Vagina (tissue), 2 donors: ENCODE measurements around the gene SRPRA. TPM values are rescaled to one million over a fixed set of nuclear protein-coding genes. Genes with fewer than 3 reads are reported as not detected.
A peak's percentile ranks its signal among the peaks of the same experiment; 100 is the strongest.

Experiments
- DNase-seq, 2 donors: peaks; one replicate each; pipeline ENCODE4 v3.0.0-alpha.2; 2017; ENCODE audit errors: extremely low spot score in 2 of 2
- H3K27ac ChIP-seq: fragments of 200-600 bp; sonication (generic); one replicate; pipeline ENCODE4 v1.5.1; 2019
- H3K27me3 ChIP-seq: fragments of 200-600 bp; sonication (generic); one replicate; pipeline ENCODE4 v1.5.1; 2019
- H3K36me3 ChIP-seq, 2 donors: fragments of 200-600 bp; sonication (generic); one replicate each; pipeline ENCODE4 v1.5.1; 2017 to 2019
- H3K4me1 ChIP-seq: fragments of 200-600 bp; sonication (generic); one replicate; pipeline ENCODE4 v1.5.1; 2019
- H3K4me3 ChIP-seq, 2 donors: fragments of 200-600 bp; sonication (generic); 1 replicate in 1 of 2; 2 replicates in 1 of 2; pipeline ENCODE4 v1.5.1; 2016 to 2019
- H3K9me3 ChIP-seq: fragments of 200-600 bp; sonication (generic); one replicate; pipeline ENCODE4 v1.5.1; 2019
- CTCF ChIP-seq, 3 experiments: fragments of 450-650 bp in 2 of 3; fragments of 200-600 bp in 1 of 3; sonication (generic) in 1 of 3; IDR thresholded peaks; one replicate each; pipeline ENCODE4 v1.5.1; 2017 to 2019; ENCODE audit warnings: antibody characterized with exemption in 3 of 3, mild to moderate bottlenecking in 2 of 3, moderate library complexity in 2 of 3
- POLR2A ChIP-seq, 2 donors: fragments of 450-650 bp; IDR thresholded peaks; one replicate each; pipeline ENCODE4 v1.6.1; 2017; ENCODE audit warnings: antibody characterized with exemption in 2 of 2, mild to moderate bottlenecking in 2 of 2, moderate library complexity in 2 of 2
- POLR2AphosphoS5 ChIP-seq, 2 donors: sonication (generic); formaldehyde crosslinking; IDR thresholded peaks; one replicate each; pipeline ENCODE4 v1.9.0; 2017; ENCODE audit warnings: antibody characterized with exemption in 2 of 2, mild to moderate bottlenecking in 2 of 2, low read depth in 1 of 2; ENCODE audit not compliant: insufficient read depth in 1 of 2
- intact Hi-C: fragments of 100-400 bp; cut with DNase I; formaldehyde crosslinking; loops from one replicate; pipeline ENCODE4 v1.15.1; 2023
- total RNA-seq: library from RNA; depleted of rRNA; stranded (reverse); fragments of >200 nt; gene quantifications from one replicate; pipeline ENCODE4 v1.2.3, GENCODE V29; 2016

SRPRA gene
- total RNA-seq, 1 donor from 2014 or later, result 64.6 TPM

GRCh38 chr11:126303623-126304456, 35.1 kb upstream of the SRPRA start, which contains the start of gene DCPS:
Gene DCPS, plus strand, starts transcription at chr11:126304060. Its CDS starts 21 bp downstream, at chr11:126304081.
- Histone ChIP-seq H3K9me3 (no peaks in the 10 kb centered on the region), H3K36me3 (peaks cover 0 to 7% of the 10 kb centered on the region in 2 donors), H3K4me3 (peak within 1 kb of the TSS; percentile 59 to 76), H3K27ac (peak within 1 kb of the TSS; percentile 89), H3K4me1 (peaks cover 9% of the 10 kb centered on the region), H3K27me3 (no peaks in the 10 kb centered on the region)
- intact Hi-C loops, result loop anchor here (10.0 kb wide), 1 partner anchor 111 kb away; no protein-coding TSS in a partner anchor
- TF ChIP-seq POLR2AphosphoS5 (IDR thresholded peaks at IDR 0.05; ENCODE audit: insufficient read depth in 1 of 2, low read depth in 1 of 2), result peak; percentile 68 to 88
- peak in 1 of 2 donors; percentile 36 for TF ChIP-seq POLR2A (IDR thresholded peaks at IDR 0.05)
- no peak for TF ChIP-seq CTCF (IDR thresholded peaks at IDR 0.05)
- peak in 1 of 2 donors; percentile 94 for DNase-seq

GRCh38 chr11:126297004-126297403, 28.3 kb upstream of the SRPRA start:
- Histone ChIP-seq H3K27ac (no peak overlapping the region), H3K4me3 (no peak overlapping the region), H3K9me3 (no peaks in the 10 kb centered on the region), H3K4me1 (no peaks in the 10 kb centered on the region), H3K27me3 (no peaks in the 10 kb centered on the region), H3K36me3 (peaks cover 0 to 34% of the 10 kb centered on the region in 2 donors)
- intact Hi-C loops, result no loop called here
- DNase-seq, result no peak
- TF ChIP-seq POLR2A (IDR thresholded peaks at IDR 0.05) (no peak), POLR2AphosphoS5 (IDR thresholded peaks at IDR 0.05; ENCODE audit: insufficient read depth in 1 of 2, low read depth in 1 of 2) (no peak), CTCF (IDR thresholded peaks at IDR 0.05) (no peak)

- H3K4me1 ChIP-seq, result no peaks in the 10 kb centered on the region
- H3K4me3 ChIP-seq, result no peak overlapping the region
- intact Hi-C loops, result no loop called here
- no peaks in the 10 kb centered on the region for H3K9me3 ChIP-seq
- H3K27me3 ChIP-seq, result no peaks in the 10 kb centered on the region
- TF ChIP-seq POLR2A (IDR thresholded peaks at IDR 0.05) (no peak), CTCF (IDR thresholded peaks at IDR 0.05) (no peak), POLR2AphosphoS5 (IDR thresholded peaks at IDR 0.05; ENCODE audit: insufficient read depth in 1 of 2, low read depth in 1 of 2) (no peak)
- no peak for DNase-seq
- H3K27ac ChIP-seq, result no peak overlapping the region
- H3K36me3 ChIP-seq, result peaks cover 0 to 48% of the 10 kb centered on the region in 2 donors
These were observed 25.0 kb upstream of the SRPRA start for GRCh38 chr11:126293726-126294125.

GRCh38 chr11:126290887-126291286, 22.2 kb upstream of the SRPRA start:
- Histone ChIP-seq H3K4me1 (no peaks in the 10 kb centered on the region), H3K27me3 (no peaks in the 10 kb centered on the region), H3K36me3 (peaks cover 0 to 53% of the 10 kb centered on the region in 2 donors), H3K4me3 (no peak overlapping the region), H3K27ac (no peak overlapping the region), H3K9me3 (no peaks in the 10 kb centered on the region)
- DNase-seq, result no peak
- intact Hi-C loops, result no loop called here
- TF ChIP-seq POLR2AphosphoS5 (IDR thresholded peaks at IDR 0.05; ENCODE audit: insufficient read depth in 1 of 2, low read depth in 1 of 2) (peak in 1 of 2 donors; percentile 12), CTCF (IDR thresholded peaks at IDR 0.05) (no peak)

- no peak for TF ChIP-seq CTCF (IDR thresholded peaks at IDR 0.05)
- no peak for TF ChIP-seq POLR2AphosphoS5 (IDR thresholded peaks at IDR 0.05; ENCODE audit: insufficient read depth in 1 of 2, low read depth in 1 of 2)
- TF ChIP-seq POLR2A (IDR thresholded peaks at IDR 0.05), result no peak
- Histone ChIP-seq H3K4me3 (no peak overlapping the region), H3K36me3 (peaks cover 0 to 28% of the 10 kb centered on the region in 2 donors)
These were observed 19.5 kb upstream of the SRPRA start for GRCh38 chr11:126288237-126288636.

More at GRCh38 chr11:126288237-126288636, 19.5 kb upstream of the SRPRA start:
- Histone ChIP-seq H3K27me3 (no peaks in the 10 kb centered on the region), H3K9me3 (no peaks in the 10 kb centered on the region), H3K4me1 (peaks cover 15% of the 10 kb centered on the region), H3K27ac (no peak overlapping the region)
- DNase-seq, result no peak
- intact Hi-C loops, result no loop called here
